Measurements from ENCODE around the gene POLA2.

POLA2 gene

GRCh38 chr11:65338676-65339075, 76.9 kb downstream of the POLA2 start:
- TF ChIP-seq, protein P1, sequence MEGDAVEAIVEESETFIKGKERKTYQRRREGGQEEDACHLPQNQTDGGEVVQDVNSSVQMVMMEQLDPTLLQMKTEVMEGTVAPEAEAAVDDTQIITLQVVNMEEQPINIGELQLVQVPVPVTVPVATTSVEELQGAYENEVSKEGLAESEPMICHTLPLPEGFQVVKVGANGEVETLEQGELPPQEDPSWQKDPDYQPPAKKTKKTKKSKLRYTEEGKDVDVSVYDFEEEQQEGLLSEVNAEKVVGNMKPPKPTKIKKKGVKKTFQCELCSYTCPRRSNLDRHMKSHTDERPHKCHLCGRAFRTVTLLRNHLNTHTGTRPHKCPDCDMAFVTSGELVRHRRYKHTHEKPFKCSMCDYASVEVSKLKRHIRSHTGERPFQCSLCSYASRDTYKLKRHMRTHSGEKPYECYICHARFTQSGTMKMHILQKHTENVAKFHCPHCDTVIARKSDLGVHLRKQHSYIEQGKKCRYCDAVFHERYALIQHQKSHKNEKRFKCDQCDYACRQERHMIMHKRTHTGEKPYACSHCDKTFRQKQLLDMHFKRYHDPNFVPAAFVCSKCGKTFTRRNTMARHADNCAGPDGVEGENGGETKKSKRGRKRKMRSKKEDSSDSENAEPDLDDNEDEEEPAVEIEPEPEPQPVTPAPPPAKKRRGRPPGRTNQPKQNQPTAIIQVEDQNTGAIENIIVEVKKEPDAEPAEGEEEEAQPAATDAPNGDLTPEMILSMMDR (IDR thresholded peaks at IDR 0.05) = no peak
- H3K27ac ChIP-seq = no peak overlapping the region

DNA sequence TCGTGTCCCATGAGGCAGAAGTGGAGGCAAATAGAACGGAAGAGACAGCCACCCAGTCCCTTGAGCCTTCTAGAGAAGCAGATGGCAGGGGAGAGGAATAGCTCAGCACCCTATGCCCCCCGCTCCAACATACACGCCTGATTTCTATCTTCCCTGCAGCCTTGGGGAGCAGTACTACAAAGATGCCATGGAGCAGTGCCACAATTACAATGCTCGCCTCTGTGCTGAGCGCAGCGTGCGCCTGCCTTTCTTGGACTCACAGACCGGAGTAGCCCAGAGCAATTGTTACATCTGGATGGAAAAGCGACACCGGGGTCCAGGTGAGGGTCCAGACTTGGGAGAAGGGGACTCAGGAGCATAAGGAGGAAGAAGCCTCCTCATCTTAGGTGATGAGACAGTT, 78.5 kb downstream of the POLA2 start:
- H3K27ac ChIP-seq = no peak overlapping the region
- no peak for TF ChIP-seq ZFX (IDR thresholded peaks at IDR 0.05; ENCODE audit: borderline replicate concordance)
- TF ChIP-seq, protein P1 (IDR thresholded peaks at IDR 0.05) = no peak

- TF ChIP-seq, protein P1 (IDR thresholded peaks at IDR 0.05) = no peak
- TF ChIP-seq ZFX (IDR thresholded peaks at IDR 0.05; ENCODE audit: borderline replicate concordance) = no peak
- H3K27ac ChIP-seq = no peak overlapping the region
Measured at GRCh38 chr11:65341856-65342255, 80.1 kb downstream of the POLA2 start.
